Transverse colon (tissue), 4 donors: ENCODE measurements around the gene MRPL54. TPM values are rescaled to one million over a fixed set of nuclear protein-coding genes. Genes with fewer than 3 reads are reported as not detected.

Source experiments
- DNase-seq: peaks from one replicate; pipeline ENCODE4 v3.0.0-alpha.2; 2019
- H3K27ac ChIP-seq, 4 donors: fragments of 200-600 bp; sonication (generic); 2 replicates each; pipeline ENCODE4 v1.5.1; 2016 to 2018; ENCODE audit warnings: inconsistent platforms in 4 of 4
- H3K27me3 ChIP-seq: fragments of 200-600 bp; sonication (generic); 2 replicates; pipeline ENCODE4 v1.5.1; 2017; ENCODE audit warnings: inconsistent platforms
- H3K36me3 ChIP-seq, 4 donors: fragments of 200-600 bp; sonication (generic); 2 replicates each; pipeline ENCODE4 v1.5.1; 2017 to 2019; ENCODE audit warnings: inconsistent platforms in 4 of 4
- H3K4me1 ChIP-seq, 4 donors: fragments of 200-600 bp; sonication (generic); 2 replicates each; pipeline ENCODE4 v1.5.1; 2017 to 2020; ENCODE audit warnings: inconsistent platforms in 4 of 4
- H3K4me3 ChIP-seq, 4 donors: fragments of 200-600 bp; sonication (generic); 1 replicate in 1 of 4; 2 replicates in 3 of 4; pipeline versions ENCODE4 v1.5.1 to v1.6.1; 2017 to 2019; ENCODE audit warnings: inconsistent platforms in 4 of 4
- H3K9me3 ChIP-seq, 2 donors: fragments of 200-600 bp; sonication (generic); 2 replicates each; pipeline ENCODE4 v1.5.1; 2017 to 2019; ENCODE audit warnings: inconsistent platforms in 2 of 2
- CTCF ChIP-seq, 5 experiments: fragments of 200-600 bp in 3 of 5; fragments of 450-650 bp in 2 of 5; sonication (generic) in 3 of 5; IDR thresholded peaks; 1 replicate in 2 of 5; 2 replicates in 3 of 5; pipeline ENCODE4 v1.5.1; 2016 to 2017; ENCODE audit warnings: antibody characterized with exemption in 5 of 5, inconsistent platforms in 3 of 5, mild to moderate bottlenecking in 2 of 5, moderate library complexity in 1 of 5
- EP300 ChIP-seq: sonication (generic); formaldehyde crosslinking; IDR thresholded peaks from one replicate; pipeline ENCODE4 v1.6.1; 2017; ENCODE audit warnings: antibody characterized with exemption, low read depth
- POLR2A ChIP-seq: fragments of 450-650 bp; IDR thresholded peaks from one replicate; pipeline ENCODE4 v1.6.1; 2016; ENCODE audit warnings: antibody characterized with exemption, mild to moderate bottlenecking, moderate library complexity
- POLR2AphosphoS5 ChIP-seq, 3 donors: sonication (generic); formaldehyde crosslinking; IDR thresholded peaks; one replicate each; pipeline ENCODE4 v1.6.1; 2016; ENCODE audit warnings: antibody characterized with exemption in 3 of 3
- WGBS, 2 donors: methylation state at CpG; one replicate each; pipeline ENCODE4 v1.1.5; 2018; ENCODE audit warnings: low coverage in 1 of 2; 5-methylcytosine and 5-hydroxymethylcytosine counted together
- in situ Hi-C, 4 donors: fragments of 200-750 bp; cut with MboI; loops; one replicate each; pipeline versions ENCODE4 v1.15.0 to v1.15.1; 2017; ENCODE audit warnings: low sequenced_read_pairs in 3 of 4, low pct_ligation_motif_present in 1 of 4, low pct_unique_long_range_greater_than_20kb in 1 of 4
- intact Hi-C: fragments of 100-400 bp; cut with DNase I; formaldehyde crosslinking; loops from one replicate; pipeline ENCODE4 v1.15.1; 2023; ENCODE audit warnings: low total_unique reads
- total RNA-seq, 4 donors: library from RNA; depleted of rRNA; stranded (reverse); fragments of >200 nt; gene quantifications; one replicate each; pipeline ENCODE4 v1.1.0, GENCODE V29; 2016

MRPL54 gene
- total RNA-seq, 4 donors from 2014 or later: 38.0 to 72.2 (median 52.1) TPM

GRCh38 chr19:3778104-3778867, 15.8 kb downstream of the MRPL54 start:
- in situ Hi-C loops: no loop called here
- intact Hi-C loops: no loop called here
- H3K9me3 ChIP-seq: peaks cover 17 to 20% of the 10 kb centered on the region in 2 donors
- H3K4me3 ChIP-seq: no peak overlapping the region
- H3K36me3 ChIP-seq: no peaks in the 10 kb centered on the region
- no peak overlapping the region for H3K27ac ChIP-seq
- 77% methylated on average over 18 of the region's 37 CpGs; no CpG with 5 or more reads in 1 of the 2 donors for WGBS, 2 donors
- no peak for DNase-seq
- no peaks in the 10 kb centered on the region for H3K4me1 ChIP-seq
- no peaks in the 10 kb centered on the region for H3K27me3 ChIP-seq
- TF ChIP-seq EP300: no peak

- DNase-seq: no peak
- intact Hi-C loops (no loop called here), in situ Hi-C loops (no loop called here)
- Histone ChIP-seq H3K27ac (no peak overlapping the region), H3K27me3 (peaks cover 4% of the 10 kb centered on the region), H3K4me3 (no peak overlapping the region), H3K9me3 (peaks cover 17 to 20% of the 10 kb centered on the region in 2 donors), H3K36me3 (no peaks in the 10 kb centered on the region), H3K4me1 (no peaks in the 10 kb centered on the region)
- TF ChIP-seq CTCF (IDR thresholded peaks at IDR 0.05) (no peak), POLR2AphosphoS5 (IDR thresholded peaks at IDR 0.05) (no peak), POLR2A (no peak), EP300 (no peak)
- WGBS, 2 donors: 81% methylated on average over 27 of the region's 44 CpGs; no CpG with 5 or more reads in 1 of the 2 donors
Observed at GRCh38 chr19:3778899-3779723, 16.6 kb downstream of the MRPL54 start.

GRCh38 chr19:3780786-3781304, 18.4 kb downstream of the MRPL54 start:
- Histone ChIP-seq H3K36me3 (no peaks in the 10 kb centered on the region), H3K4me1 (peaks cover 0 to 6% (median 0%) of the 10 kb centered on the region in 4 donors), H3K27me3 (peaks cover 21% of the 10 kb centered on the region), H3K27ac (no peak overlapping the region), H3K4me3 (no peak overlapping the region), H3K9me3 (peaks cover 17 to 20% of the 10 kb centered on the region in 2 donors)
- intact Hi-C loops (no loop called here), in situ Hi-C loops (no loop called here)
- 20 to 79% methylated on average over 1 to 9 of the region's 9 CpGs for WGBS, 2 donors
- TF ChIP-seq EP300: no peak
- no peak for TF ChIP-seq POLR2AphosphoS5 (IDR thresholded peaks at IDR 0.05)
- no peak for TF ChIP-seq POLR2A
- no peak for TF ChIP-seq CTCF (IDR thresholded peaks at IDR 0.05)
- no peak for DNase-seq

- 97 to 100% methylated on average over 1 to 2 of the region's 2 CpGs for WGBS, 2 donors
- H3K27me3 ChIP-seq: peaks cover 29% of the 10 kb centered on the region
- no peak for DNase-seq
- intact Hi-C loops: no loop called here
- H3K36me3 ChIP-seq: no peaks in the 10 kb centered on the region
- H3K4me1 ChIP-seq: peaks cover 0 to 8% (median 0%) of the 10 kb centered on the region in 4 donors
- in situ Hi-C loops: no loop called here
- TF ChIP-seq POLR2A: no peak
- TF ChIP-seq POLR2AphosphoS5 (IDR thresholded peaks at IDR 0.05): no peak
- no peak for TF ChIP-seq CTCF (IDR thresholded peaks at IDR 0.05)
- no peak for TF ChIP-seq EP300
- peaks cover 17 to 20% of the 10 kb centered on the region in 2 donors for H3K9me3 ChIP-seq
- H3K27ac ChIP-seq: no peak overlapping the region
- no peak overlapping the region for H3K4me3 ChIP-seq
Observed at GRCh38 chr19:3781603-3782002, 19.1 kb downstream of the MRPL54 start.
